T-helper 2 cell treated with Interferon-gamma antibody and Interleukin-4, amounts not matched to agents 100 ng/mL and 5 ng/mL, for 36 hours (primary cell): ENCODE results near the gene ZNF385A. TPM values are rescaled to one million over a fixed set of nuclear protein-coding genes. Genes with fewer than 3 reads are reported as not detected.
"Not testable (repeated sequence)": the region's sequence is repeated elsewhere in the genome, so short reads cannot be mapped to it uniquely, and the experiment has no call there.

ENCODE experiments used
- intact Hi-C: fragments of 100-400 bp; cut with micrococcal nuclease; formaldehyde crosslinking; loops from one replicate; pipeline ENCODE4 v1.15.1; 2023
- total RNA-seq: library from RNA; stranded (reverse); gene quantifications from 2 replicates; pipeline ENCODE4 v1.2.3, GENCODE V29; 2022

The ZNF385A gene
- total RNA-seq, 1 donor from 2014 or later, result 0.57 TPM

DNA sequence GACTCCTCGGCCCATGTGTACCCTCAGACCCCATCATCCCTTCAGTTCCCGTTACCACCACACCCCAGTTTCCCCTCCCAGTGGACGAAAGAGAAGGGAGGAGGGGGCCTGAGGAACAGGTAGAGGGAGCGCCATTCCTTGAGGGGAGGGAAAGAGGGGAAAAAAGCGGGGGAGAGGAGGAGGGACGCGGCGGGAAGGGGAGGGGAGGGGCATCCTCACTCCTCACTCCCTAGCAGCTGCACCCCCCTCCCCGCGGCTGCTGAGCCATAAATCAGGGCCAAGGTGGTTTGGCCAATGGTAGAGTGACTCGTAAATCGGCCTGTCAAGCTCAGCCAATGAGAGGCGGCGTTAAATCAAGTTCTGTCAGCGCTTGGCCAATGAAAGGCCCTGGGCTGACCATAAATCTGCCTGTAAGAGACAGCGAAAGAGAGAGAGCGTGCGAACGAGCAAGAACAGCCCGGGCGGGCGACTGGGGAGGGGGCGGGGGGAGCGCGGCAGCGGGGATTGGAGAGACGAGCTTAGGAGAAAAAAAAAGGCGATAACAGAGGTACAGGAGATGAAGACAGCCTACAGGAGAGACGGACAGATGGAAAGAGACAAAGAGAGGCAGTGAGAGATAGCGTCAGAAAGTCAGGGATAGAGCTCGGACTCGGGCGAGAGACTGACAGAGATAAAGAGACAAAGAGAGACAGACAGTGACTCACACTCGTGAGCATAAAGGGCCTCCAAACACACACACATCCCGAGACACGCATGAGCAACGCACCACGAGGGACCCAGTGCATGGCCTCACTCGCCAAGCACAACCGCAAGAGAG lies 25.4 kb downstream of the ZNF385A start:
- intact Hi-C loops, result loop anchor here (1.0 to 2.0 kb wide), 6 partner anchors 9 to 142 kb away; partner anchors contain the start of genes CBX5, COPZ1 and HNRNPA1

GRCh38 chr12:54358191-54358944 lies 26.2 kb downstream of the ZNF385A start:
- intact Hi-C loops, result loop anchor here (2.0 kb wide), 3 partner anchors 22 to 142 kb away; no protein-coding TSS in a partner anchor

DNA sequence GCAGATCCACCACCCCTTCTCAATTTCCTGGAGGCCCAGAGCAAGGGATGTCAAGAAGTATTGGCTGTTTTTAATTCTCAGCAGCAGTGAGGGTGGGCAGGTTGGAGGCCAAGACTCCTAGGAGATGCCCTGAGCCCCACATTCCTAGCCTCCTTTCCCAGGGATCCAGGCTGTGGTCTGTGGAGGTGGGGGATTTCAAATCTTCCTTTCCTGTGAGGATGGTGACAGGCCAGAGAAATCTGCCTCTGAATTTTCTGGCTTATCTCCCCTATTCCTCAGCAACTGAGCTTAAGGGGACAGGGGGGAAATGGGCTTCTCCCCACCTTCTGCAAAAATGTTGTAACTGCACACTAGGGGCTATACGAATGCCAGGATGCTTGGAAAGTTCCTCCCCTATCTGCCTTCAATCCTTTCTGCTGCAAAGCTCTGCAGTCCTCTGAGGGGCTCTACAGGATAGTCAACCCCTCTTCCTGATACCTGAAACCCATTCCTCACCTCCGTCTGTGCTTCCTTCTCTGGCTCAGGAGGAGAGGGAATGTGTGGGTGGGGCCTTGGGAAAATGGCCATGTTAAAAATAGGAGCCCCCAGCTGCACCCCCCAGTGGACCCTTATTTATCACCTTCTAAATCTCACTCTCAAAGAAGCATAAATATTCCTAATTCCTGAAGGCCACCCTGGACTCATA lies 26.9 kb downstream of the ZNF385A start:
- intact Hi-C loops, result loop anchor here (2.0 kb wide), 3 partner anchors 21 to 141 kb away; no protein-coding TSS in a partner anchor

- intact Hi-C loops, result no loop called here
Observed at GRCh38 chr12:54356951-54357356, 27.6 kb downstream of the ZNF385A start.

GRCh38 chr12:54356228-54356627 lies 28.3 kb downstream of the ZNF385A start:
- intact Hi-C loops, result no loop called here

- intact Hi-C loops, result no loop called here
Observed at GRCh38 chr12:54355104-54355815, 29.3 kb downstream of the ZNF385A start.

GRCh38 chr12:54354271-54354670 lies 30.3 kb downstream of the ZNF385A start:
- intact Hi-C loops, result not testable (repeated sequence)

GRCh38 chr12:54352891-54353874 lies 31.4 kb downstream of the ZNF385A start:
- intact Hi-C loops, result no loop called here

GRCh38 chr12:54352022-54352531 lies 32.5 kb downstream of the ZNF385A start:
- intact Hi-C loops, result no loop called here

DNA sequence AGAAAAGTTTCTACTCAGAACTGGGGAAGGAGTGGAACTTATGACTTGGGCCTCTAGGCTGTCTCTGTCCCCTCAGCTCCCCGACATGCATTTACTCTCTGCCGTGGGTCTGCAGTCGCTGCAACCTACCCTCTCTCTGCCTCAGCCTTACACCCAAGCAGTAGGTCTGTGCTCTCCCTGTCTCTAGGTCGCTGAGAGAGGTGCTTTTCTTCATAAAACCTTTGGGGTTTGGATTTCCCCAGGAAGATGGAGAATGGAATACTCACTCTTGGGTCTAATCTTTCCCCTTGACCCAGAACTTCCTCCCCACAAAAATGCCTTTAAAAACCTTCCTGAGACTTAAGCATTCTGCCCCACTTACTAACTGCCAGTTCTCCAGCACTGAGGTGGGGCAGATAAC lies 33.2 kb downstream of the ZNF385A start:
- intact Hi-C loops, result no loop called here

DNA sequence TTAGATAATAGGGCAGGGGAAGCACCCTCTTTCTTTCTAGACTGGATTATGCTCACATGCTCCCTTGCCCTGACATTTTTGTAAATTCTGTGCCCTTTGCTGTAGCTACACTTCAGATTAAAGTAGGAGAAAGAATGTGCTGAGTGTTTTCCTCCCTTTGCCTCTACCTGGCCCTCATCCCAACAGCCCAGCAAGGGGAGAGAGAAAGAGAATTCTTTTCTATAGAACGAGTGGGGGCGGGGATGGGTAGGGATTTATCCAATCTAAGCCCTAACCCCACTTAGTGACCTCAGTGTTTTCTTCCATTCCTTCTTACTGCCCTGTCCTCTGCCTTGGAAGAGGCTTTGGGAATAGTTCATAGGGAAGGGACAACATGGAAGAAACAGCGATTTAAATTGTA lies 33.8 kb downstream of the ZNF385A start:
- intact Hi-C loops, result no loop called here

DNA sequence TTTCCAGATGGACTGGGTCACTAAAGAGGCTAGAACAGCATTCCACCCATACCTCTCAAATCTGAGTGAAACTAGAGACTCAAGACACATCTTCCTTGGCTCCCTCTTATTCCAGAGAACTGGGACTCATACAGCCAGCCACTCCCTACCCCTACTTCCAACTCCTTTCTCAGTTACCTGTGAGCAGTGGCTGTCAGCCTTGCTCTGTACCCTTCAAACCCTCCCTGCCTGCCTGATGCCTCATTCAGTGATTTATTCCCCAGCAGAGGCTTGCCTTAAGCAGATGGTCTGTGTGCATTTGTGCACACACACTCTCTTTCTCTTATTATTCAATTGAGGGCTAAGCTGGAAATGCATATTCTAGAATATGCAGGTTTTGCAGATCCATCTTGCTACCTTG lies 34.9 kb downstream of the ZNF385A start:
- intact Hi-C loops, result no loop called here

GRCh38 chr12:54349036-54349435 lies 35.5 kb downstream of the ZNF385A start:
- intact Hi-C loops, result no loop called here

DNA sequence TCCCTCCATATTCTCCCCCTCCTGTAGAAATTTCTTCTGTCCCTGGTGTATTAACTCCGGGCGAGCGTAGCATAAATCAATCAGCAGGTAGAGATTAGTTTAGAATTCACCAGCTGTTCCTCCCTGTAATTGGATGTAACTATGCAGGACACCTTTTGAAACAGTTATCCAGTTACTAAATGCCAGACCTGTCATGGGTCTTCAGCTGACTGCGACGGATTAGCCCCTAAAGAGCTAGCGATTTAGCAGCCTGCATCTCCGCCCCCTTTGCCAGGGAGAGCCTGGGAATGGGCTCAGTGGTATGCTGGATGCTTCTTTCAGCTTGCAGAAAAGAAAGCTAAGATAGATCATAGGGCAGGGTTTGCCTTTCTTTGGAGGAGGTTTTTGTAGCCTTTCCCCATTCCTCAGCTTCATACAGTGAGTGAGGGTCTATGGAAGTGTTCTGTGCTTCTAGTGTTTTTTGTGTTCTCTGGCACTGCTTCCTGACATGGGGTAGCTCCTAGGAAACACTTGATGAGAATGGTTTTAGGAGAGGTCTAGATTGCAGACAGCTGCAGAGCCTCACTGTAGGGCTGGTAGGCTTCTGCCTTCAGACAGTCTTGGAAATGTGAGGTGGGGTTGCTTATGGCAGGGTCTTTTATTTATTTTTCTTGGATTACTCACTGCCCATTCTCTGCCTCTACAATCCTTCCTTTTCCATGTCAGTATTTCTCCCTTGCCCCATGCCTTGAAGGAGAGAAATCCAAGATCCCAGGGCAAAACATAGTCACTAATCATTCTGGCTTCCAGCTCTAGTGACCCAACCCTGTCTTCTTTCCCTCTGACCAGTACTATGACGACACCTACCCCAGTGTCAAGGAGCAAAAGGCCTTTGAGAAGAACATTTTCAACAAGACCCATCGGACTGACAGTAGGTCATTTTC lies 42.9 kb downstream of the ZNF385A start:
- intact Hi-C loops, result no loop called here

- intact Hi-C loops, result no loop called here
Observed at GRCh38 chr12:54340846-54341245, 43.7 kb downstream of the ZNF385A start.

DNA sequence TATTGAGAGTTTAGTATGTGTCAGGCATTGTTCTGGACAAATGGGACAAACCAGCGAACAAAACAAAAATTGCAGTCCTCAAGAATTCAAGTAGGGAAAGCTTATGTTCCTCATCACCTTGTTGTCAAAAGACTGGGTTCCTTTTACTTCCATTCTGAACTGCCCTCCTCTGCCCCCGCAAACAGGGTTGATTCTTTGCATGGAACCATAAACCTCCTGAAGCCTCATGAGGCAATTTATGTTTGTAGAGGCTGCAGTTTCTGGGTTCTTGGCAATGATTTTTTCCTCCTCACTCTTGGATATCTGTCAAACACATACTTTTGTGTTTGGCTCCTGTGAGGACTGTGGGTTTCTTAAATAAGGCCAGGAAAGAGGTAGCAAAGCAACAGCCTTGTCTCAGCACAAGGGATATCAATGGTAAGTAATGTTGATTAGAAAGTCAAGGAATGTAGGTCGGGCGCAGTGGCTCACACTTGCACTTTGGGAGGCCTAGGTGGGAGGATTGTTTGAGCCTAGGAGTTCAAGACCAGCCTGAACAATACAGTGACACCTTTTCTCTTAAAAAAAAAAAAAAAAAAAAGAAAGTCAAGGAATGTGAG lies 45.7 kb downstream of the ZNF385A start:
- intact Hi-C loops, result no loop called here

DNA sequence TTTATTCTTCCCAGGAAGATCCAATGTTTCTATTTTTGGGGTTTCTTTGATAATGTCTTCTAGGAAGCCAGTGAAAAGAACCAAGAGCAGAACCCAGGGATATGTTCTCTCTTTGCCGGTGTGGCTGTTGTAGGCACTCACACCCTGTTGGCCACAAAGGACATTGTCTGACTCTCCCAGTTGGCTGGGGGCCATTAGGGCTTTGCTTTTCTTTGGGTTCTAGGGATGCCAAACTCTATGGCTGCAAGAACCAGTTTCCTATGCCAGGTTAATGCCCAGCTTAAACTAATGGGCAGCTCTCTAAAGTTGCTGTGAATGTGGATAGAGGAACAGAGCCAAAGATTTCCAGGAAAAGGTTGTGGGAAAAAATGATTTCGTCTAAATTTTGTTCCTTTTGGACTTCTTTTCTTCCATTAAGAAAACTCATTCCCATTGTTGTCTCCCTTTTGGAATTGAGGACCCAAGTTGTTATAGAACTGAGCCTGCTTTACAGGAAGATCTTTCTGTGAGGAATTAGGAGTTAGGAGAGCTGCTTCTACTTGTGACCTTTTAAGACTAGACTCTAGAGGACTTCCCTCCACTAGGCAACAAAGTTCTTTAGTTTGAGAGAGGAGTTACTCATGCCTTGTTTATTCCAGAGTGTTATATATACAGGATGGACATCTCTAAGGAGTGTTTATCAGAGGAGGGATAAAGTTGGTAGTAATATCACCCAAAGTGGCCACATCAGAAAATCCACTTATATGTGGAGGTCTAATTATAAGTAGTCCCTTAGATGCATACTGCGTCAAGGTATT lies 46.5 kb downstream of the ZNF385A start:
- intact Hi-C loops, result loop anchor here (2.0 kb wide), 1 partner anchor 21 kb away; no protein-coding TSS in a partner anchor
